H9 (cell line): ENCODE results near the gene SGO1. TPM values are rescaled to one million over a fixed set of nuclear protein-coding genes. Genes with fewer than 3 reads are reported as not detected.

Experiments used
- DNase-seq: peaks from one replicate; pipeline ENCODE4 v3.0.0-alpha.2; 2017
- H2AFZ ChIP-seq: one replicate; pipeline ENCODE4 v1.6.1; 2013; ENCODE audit warnings: mild to moderate bottlenecking, low read length, control low read depth, moderate library complexity
- H2AK5ac ChIP-seq: 2 replicates; pipeline ENCODE4 v1.6.1; 2013; ENCODE audit warnings: low read length, control low read depth, mixed read lengths; ENCODE audit not compliant: insufficient read length
- H2BK120ac ChIP-seq: one replicate; pipeline ENCODE4 v1.6.1; 2013; ENCODE audit warnings: low read depth, mild to moderate bottlenecking, low read length, control low read depth, inconsistent platforms; ENCODE audit not compliant: poor library complexity, severe bottlenecking
- H2BK12ac ChIP-seq: 2 replicates; pipeline ENCODE4 v1.6.1; 2013; ENCODE audit warnings: low read length, control low read depth, mixed read lengths, low read depth; ENCODE audit not compliant: insufficient read length
- H2BK15ac ChIP-seq: 2 replicates; pipeline ENCODE4 v1.6.1; 2013; ENCODE audit warnings: low read depth, low read length, control low read depth
- H2BK20ac ChIP-seq: one replicate; pipeline ENCODE4 v1.6.1; 2013; ENCODE audit warnings: low read depth, mild to moderate bottlenecking, low read length, control low read depth, inconsistent platforms; ENCODE audit not compliant: poor library complexity, severe bottlenecking
- H2BK5ac ChIP-seq: 2 replicates; pipeline ENCODE4 v1.6.1; 2013; ENCODE audit warnings: low read length, control low read depth, mixed read lengths; ENCODE audit not compliant: insufficient read length
- H3K14ac ChIP-seq: 2 replicates; pipeline ENCODE4 v1.6.1; 2013; ENCODE audit warnings: low read length, control low read depth; ENCODE audit not compliant: insufficient read depth
- H3K18ac ChIP-seq: 2 replicates; pipeline ENCODE4 v1.6.1; 2013; ENCODE audit warnings: low read depth, mild to moderate bottlenecking, mixed read lengths, low read length, control low read depth; ENCODE audit not compliant: insufficient read length
- H3K23ac ChIP-seq: 2 replicates; pipeline ENCODE4 v1.6.1; 2013; ENCODE audit warnings: low read length, control low read depth, mixed read lengths, low read depth; ENCODE audit not compliant: insufficient read length
- H3K23me2 ChIP-seq: 2 replicates; pipeline ENCODE4 v1.6.1; 2013; ENCODE audit warnings: low read depth, mild to moderate bottlenecking, mixed read lengths, low read length, control low read depth; ENCODE audit not compliant: insufficient read length, poor library complexity, severe bottlenecking
- H3K27ac ChIP-seq: 2 replicates; pipeline ENCODE4 v1.5.1; 2013; ENCODE audit warnings: low read length, control low read depth, mixed read lengths, low read depth; ENCODE audit not compliant: insufficient read length
- H3K27me3 ChIP-seq: 2 replicates; pipeline ENCODE4 v1.6.1; 2013; ENCODE audit warnings: low read length, control low read depth, inconsistent platforms; ENCODE audit not compliant: insufficient read depth
- H3K4ac ChIP-seq: 2 replicates; pipeline ENCODE4 v1.6.1; 2013; ENCODE audit warnings: low read depth, mild to moderate bottlenecking, control low read depth, inconsistent platforms, low read length, moderate library complexity
- H3K4me1 ChIP-seq: 2 replicates; pipeline ENCODE4 v1.6.1; 2013; ENCODE audit warnings: low read length, control low read depth, inconsistent platforms; ENCODE audit not compliant: insufficient read depth
- H3K4me2 ChIP-seq: 2 replicates; pipeline ENCODE4 v1.6.1; 2013; ENCODE audit warnings: low read length, control low read depth, mixed read lengths; ENCODE audit not compliant: insufficient read length, insufficient read depth
- H3K56ac ChIP-seq: 2 replicates; pipeline ENCODE4 v1.6.1; 2013; ENCODE audit warnings: low read depth, mild to moderate bottlenecking, mixed read lengths, low read length, control low read depth; ENCODE audit not compliant: insufficient read length
- H3K79me1 ChIP-seq: 2 replicates; pipeline ENCODE4 v1.6.1; 2013; ENCODE audit warnings: low read depth, mild to moderate bottlenecking, moderate library complexity, low read length, control low read depth, inconsistent platforms; ENCODE audit not compliant: insufficient read depth, poor library complexity, severe bottlenecking
- H3K79me2 ChIP-seq: 2 replicates; pipeline ENCODE4 v1.6.1; 2013; ENCODE audit warnings: low read length, control low read depth, inconsistent platforms; ENCODE audit not compliant: insufficient read depth
- H3K9ac ChIP-seq: 2 replicates; pipeline ENCODE4 v1.6.1; 2013; ENCODE audit warnings: low read length, control low read depth, mixed read lengths; ENCODE audit not compliant: insufficient read length; ENCODE audit errors: extremely low read depth
- H3K9me3 ChIP-seq: one replicate; pipeline ENCODE4 v1.6.1; 2013; ENCODE audit warnings: low read depth, low read length, inconsistent platforms; ENCODE audit not compliant: control insufficient read depth
- H3T11ph ChIP-seq: one replicate; pipeline ENCODE4 v1.6.1; 2013; ENCODE audit warnings: mild to moderate bottlenecking, low read length, control low read depth, inconsistent platforms
- H4K20me1 ChIP-seq: one replicate; pipeline ENCODE4 v1.6.1; 2013; ENCODE audit not compliant: control insufficient read depth, insufficient read length, insufficient read depth
- H4K5ac ChIP-seq: 2 replicates; pipeline ENCODE4 v1.6.1; 2013; ENCODE audit warnings: low read depth, mild to moderate bottlenecking, mixed read lengths, low read length, control low read depth; ENCODE audit not compliant: insufficient read length
- H4K8ac ChIP-seq: replicated peaks from 2 replicates; pipeline ENCODE4 v1.6.1; 2013; ENCODE audit warnings: low read length, control low read depth, mixed read lengths, low read depth; ENCODE audit not compliant: insufficient read length
- H4K91ac ChIP-seq: 2 replicates; pipeline ENCODE4 v1.6.1; 2013; ENCODE audit warnings: low read depth, mild to moderate bottlenecking, moderate library complexity, mixed read lengths, low read length, control low read depth; ENCODE audit not compliant: insufficient read length
- H3K27ac Mint-ChIP-seq, 3 experiments: 2 replicates in 2 of 3; 3 replicates in 1 of 3; pipeline ENCODE4 v1.8.0; 2020 to 2021; ENCODE audit warnings: mixed read lengths in 3 of 3, mild to moderate bottlenecking in 1 of 3, moderate library complexity in 1 of 3
- H3K27me3 Mint-ChIP-seq: 2 replicates; pipeline ENCODE4 v1.8.0; 2021; ENCODE audit warnings: low read depth, mild to moderate bottlenecking, moderate library complexity, mixed read lengths
- H3K36me3 Mint-ChIP-seq, 3 experiments: 2 replicates in 2 of 3; 3 replicates in 1 of 3; pipeline ENCODE4 v1.8.0; 2020 to 2021; ENCODE audit warnings: low read depth in 3 of 3, mixed read lengths in 3 of 3; ENCODE audit not compliant: insufficient read depth in 1 of 3
- H3K4me1 Mint-ChIP-seq, 2 experiments: 2 replicates each; pipeline ENCODE4 v1.8.0; 2020; ENCODE audit warnings: mixed read lengths in 2 of 2
- H3K4me3 Mint-ChIP-seq, 2 experiments: 2 replicates in 1 of 2; 3 replicates in 1 of 2; pipeline ENCODE4 v1.8.0; 2020 to 2021; ENCODE audit warnings: mild to moderate bottlenecking in 2 of 2, mixed read lengths in 2 of 2, moderate library complexity in 1 of 2
- H3K9me3 Mint-ChIP-seq, 2 experiments: 2 replicates in 1 of 2; 3 replicates in 1 of 2; pipeline ENCODE4 v1.8.0; 2020; ENCODE audit warnings: mild to moderate bottlenecking in 2 of 2, mixed read lengths in 2 of 2, moderate library complexity in 1 of 2
- WGBS: extraction: QIAGEN DNeasy Blood & Tissue Kit; methylation state at CpG from one replicate; pipeline ENCODE4 v1.1.7; 2013; ENCODE audit warnings: missing lambda C conversion rate, low lambda C conversion rate, mixed read lengths; ENCODE audit not compliant: insufficient read length; ENCODE audit errors: extremely low coverage; 5-methylcytosine and 5-hydroxymethylcytosine counted together
- total RNA-seq: library from RNA; stranded (reverse); gene quantifications from 2 replicates; pipeline ENCODE4 v1.2.1, GENCODE V29; 2021
- TF ChIP-seq, protein P1 (sequence below): fragments of 200-600 bp; sonication (generic); conservative IDR thresholded peaks from 3 replicates; pipeline ENCODE4 v1.8.0; 2021; ENCODE audit warnings: antibody characterized with exemption, mild to moderate bottlenecking

Gene SGO1
- total RNA-seq, 1 experiment from 2014 or later: 30.7 TPM

DNA sequence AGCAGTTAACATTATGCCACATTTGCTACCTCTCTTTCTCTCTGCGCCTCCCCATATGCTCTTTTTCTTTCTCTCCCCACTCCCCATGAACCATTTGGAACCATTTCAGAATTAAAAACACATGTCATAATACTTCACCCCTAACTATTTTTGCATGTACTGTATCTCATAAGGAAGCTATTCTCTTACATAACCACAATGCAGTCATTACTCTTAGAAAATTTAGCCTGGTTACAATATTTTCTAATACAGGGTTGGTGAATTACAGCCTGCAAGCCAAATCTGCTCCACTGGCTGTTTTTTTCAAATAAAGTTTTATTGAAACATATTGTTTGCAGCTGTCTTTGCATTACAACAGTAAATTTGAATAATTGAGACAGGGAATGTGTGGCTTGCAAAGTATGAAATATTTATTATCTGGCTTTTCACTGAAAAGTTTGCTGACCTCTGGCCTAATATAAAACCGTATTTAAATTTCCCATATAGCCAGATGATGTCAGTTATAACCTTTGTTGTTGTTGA, 62.8 kb downstream of the SGO1 start:
- no peak overlapping the region for H3K27ac Mint-ChIP-seq
- H4K91ac ChIP-seq: no peak overlapping the region
- H3K9me3 Mint-ChIP-seq: no peaks in the 10 kb centered on the region
- H2BK15ac ChIP-seq: no peak overlapping the region
- no peak overlapping the region for H2AFZ ChIP-seq
- H3K18ac ChIP-seq: no peak overlapping the region
- no peak overlapping the region for H2BK12ac ChIP-seq
- H2AK5ac ChIP-seq: no peak overlapping the region
- H3K27me3 ChIP-seq: no peaks in the 10 kb centered on the region
- H3K56ac ChIP-seq: no peak overlapping the region
- H2BK20ac ChIP-seq: no peak overlapping the region
- no peak overlapping the region for H3K4me3 Mint-ChIP-seq
- no peak overlapping the region for H3K4ac ChIP-seq
- no peak overlapping the region for H2BK5ac ChIP-seq
- no peak for DNase-seq
- no peak overlapping the region for H3K9ac ChIP-seq
- H3K4me2 ChIP-seq: no peak overlapping the region
- H3K14ac ChIP-seq: no peak overlapping the region
- no peaks in the 10 kb centered on the region for H3K79me2 ChIP-seq
- H3T11ph ChIP-seq: no peak overlapping the region
- H3K79me1 ChIP-seq: no peaks in the 10 kb centered on the region
- H3K4me1 ChIP-seq: no peaks in the 10 kb centered on the region
- TF ChIP-seq, protein P1, sequence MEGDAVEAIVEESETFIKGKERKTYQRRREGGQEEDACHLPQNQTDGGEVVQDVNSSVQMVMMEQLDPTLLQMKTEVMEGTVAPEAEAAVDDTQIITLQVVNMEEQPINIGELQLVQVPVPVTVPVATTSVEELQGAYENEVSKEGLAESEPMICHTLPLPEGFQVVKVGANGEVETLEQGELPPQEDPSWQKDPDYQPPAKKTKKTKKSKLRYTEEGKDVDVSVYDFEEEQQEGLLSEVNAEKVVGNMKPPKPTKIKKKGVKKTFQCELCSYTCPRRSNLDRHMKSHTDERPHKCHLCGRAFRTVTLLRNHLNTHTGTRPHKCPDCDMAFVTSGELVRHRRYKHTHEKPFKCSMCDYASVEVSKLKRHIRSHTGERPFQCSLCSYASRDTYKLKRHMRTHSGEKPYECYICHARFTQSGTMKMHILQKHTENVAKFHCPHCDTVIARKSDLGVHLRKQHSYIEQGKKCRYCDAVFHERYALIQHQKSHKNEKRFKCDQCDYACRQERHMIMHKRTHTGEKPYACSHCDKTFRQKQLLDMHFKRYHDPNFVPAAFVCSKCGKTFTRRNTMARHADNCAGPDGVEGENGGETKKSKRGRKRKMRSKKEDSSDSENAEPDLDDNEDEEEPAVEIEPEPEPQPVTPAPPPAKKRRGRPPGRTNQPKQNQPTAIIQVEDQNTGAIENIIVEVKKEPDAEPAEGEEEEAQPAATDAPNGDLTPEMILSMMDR: no peak
- H2BK120ac ChIP-seq: no peak overlapping the region
- no peak overlapping the region for H3K27ac ChIP-seq
- peaks cover 0 to 3% (median 0%) of the 10 kb centered on the region in 3 experiments; a peak in 2 of 7 replicates for H3K36me3 Mint-ChIP-seq
- H3K9me3 ChIP-seq: no peaks in the 10 kb centered on the region
- no peak overlapping the region for H4K8ac ChIP-seq
- no peak overlapping the region for H4K5ac ChIP-seq
- H3K27me3 Mint-ChIP-seq: no peaks in the 10 kb centered on the region
- H4K20me1 ChIP-seq: no peaks in the 10 kb centered on the region
- H3K23ac ChIP-seq: no peak overlapping the region
- no peaks in the 10 kb centered on the region for H3K23me2 ChIP-seq
- no CpG with 5 or more reads among the region's 2 CpGs for WGBS
- H3K4me1 Mint-ChIP-seq: no peaks in the 10 kb centered on the region
